GM23338 (cell line): ENCODE results near the gene SRSF9. TPM values are rescaled to one million over a fixed set of nuclear protein-coding genes. Genes with fewer than 3 reads are reported as not detected.

Source experiments
- ATAC-seq: fragments of 200-7000 bp; cut with Tn5 transposase; 3 replicates; pipeline ENCODE4 v1.9.1; 2020
- DNase-seq: peaks from one replicate; pipeline ENCODE4 v3.0.0-alpha.2; 2015; ENCODE audit warnings: low spot score
- H2AFZ ChIP-seq: fragments of 200-600 bp; sonication (generic); 2 replicates; pipeline ENCODE4 v1.8.0; 2016; ENCODE audit warnings: antibody characterized with exemption, mild to moderate bottlenecking, moderate library complexity
- H3F3A ChIP-seq: fragments of 200-600 bp; sonication (generic); replicated peaks from 2 replicates; pipeline ENCODE4 v1.8.0; 2017; ENCODE audit warnings: antibody characterized with exemption, mixed run types, low read depth
- H3K27ac ChIP-seq: fragments of 200-600 bp; sonication (generic); 2 replicates; pipeline ENCODE4 v1.6.1; 2016; ENCODE audit warnings: low read depth
- H3K27me3 ChIP-seq: fragments of 200-600 bp; sonication (generic); 2 replicates; pipeline ENCODE4 v1.8.0; 2016; ENCODE audit warnings: mild to moderate bottlenecking, mixed run types, moderate library complexity; ENCODE audit not compliant: insufficient read depth
- H3K36me3 ChIP-seq: fragments of 200-600 bp; sonication (generic); 2 replicates; pipeline ENCODE4 v1.8.0; 2016; ENCODE audit warnings: mild to moderate bottlenecking; ENCODE audit not compliant: insufficient read depth
- H3K4me1 ChIP-seq: fragments of 200-600 bp; sonication (generic); 2 replicates; pipeline ENCODE4 v1.8.0; 2016; ENCODE audit warnings: mild to moderate bottlenecking, moderate library complexity; ENCODE audit not compliant: insufficient read depth
- H3K4me2 ChIP-seq: fragments of 200-600 bp; sonication (generic); 2 replicates; pipeline ENCODE4 v1.7.1; 2017; ENCODE audit warnings: mixed run types
- H3K4me3 ChIP-seq: fragments of 200-600 bp; sonication (generic); 2 replicates; pipeline ENCODE4 v1.6.1; 2016; ENCODE audit warnings: mixed run types
- H3K79me2 ChIP-seq: fragments of 200-600 bp; sonication (generic); replicated peaks from 2 replicates; pipeline ENCODE4 v1.8.0; 2017; ENCODE audit warnings: mild to moderate bottlenecking; ENCODE audit not compliant: insufficient read depth
- H3K9me2 ChIP-seq: fragments of 200-600 bp; sonication (generic); 2 replicates; pipeline ENCODE4 v1.8.0; 2017; ENCODE audit not compliant: insufficient read depth
- H4K20me1 ChIP-seq: fragments of 200-600 bp; sonication (generic); replicated peaks from 2 replicates; pipeline ENCODE4 v1.8.0; 2017; ENCODE audit warnings: mild to moderate bottlenecking; ENCODE audit not compliant: insufficient read depth
- H3K27ac Mint-ChIP-seq: 2 replicates; pipeline ENCODE4 v1.8.0; 2020; ENCODE audit warnings: inconsistent platforms, mild to moderate bottlenecking, moderate library complexity, mixed read lengths
- H3K27me3 Mint-ChIP-seq: 3 replicates; pipeline ENCODE4 v1.8.0; 2022; ENCODE audit warnings: low read depth, mild to moderate bottlenecking, moderate library complexity, mixed read lengths, inconsistent platforms; ENCODE audit not compliant: insufficient read depth, poor library complexity
- H3K36me3 Mint-ChIP-seq: 3 replicates; pipeline ENCODE4 v1.8.0; 2021; ENCODE audit warnings: low read depth, mild to moderate bottlenecking, inconsistent platforms, moderate library complexity, mixed read lengths
- H3K4me1 Mint-ChIP-seq: 3 replicates; pipeline ENCODE4 v1.8.0; 2020; ENCODE audit warnings: mild to moderate bottlenecking, inconsistent platforms, mixed read lengths
- H3K4me3 Mint-ChIP-seq: 3 replicates; pipeline ENCODE4 v1.8.0; 2021; ENCODE audit warnings: moderate library complexity, mild to moderate bottlenecking, inconsistent platforms, mixed read lengths
- H3K9me3 Mint-ChIP-seq: 3 replicates; pipeline ENCODE4 v1.8.0; 2020; ENCODE audit warnings: moderate library complexity, mild to moderate bottlenecking, inconsistent platforms, mixed read lengths
- CTCF ChIP-seq, 2 experiments: fragments of 200-600 bp in 1 of 2; sonication (generic) in 1 of 2; conservative IDR thresholded peaks; 2 replicates each; pipeline versions ENCODE4 v1.5.1 to v1.6.1; 2016 to 2017; ENCODE audit warnings: antibody characterized with exemption in 2 of 2, low read depth in 2 of 2, mild to moderate bottlenecking in 2 of 2, moderate library complexity in 1 of 2
- NANOG ChIP-seq: IDR thresholded peaks from 2 replicates; pipeline ENCODE4 v1.6.1; 2016; ENCODE audit warnings: antibody characterized with exemption, borderline replicate concordance
- POLR2AphosphoS5 ChIP-seq: IDR thresholded peaks from 2 replicates; pipeline ENCODE4 v1.6.1; 2016; ENCODE audit warnings: antibody characterized with exemption, low read depth
- REST ChIP-seq: IDR thresholded peaks from one replicate; pipeline ENCODE4 v1.6.1; 2018; ENCODE audit warnings: antibody characterized with exemption; ENCODE audit not compliant: unreplicated experiment
- ZNF331 ChIP-seq: fragments of 250-450 bp; sonication (Bioruptor Pico); IDR thresholded peaks from 2 replicates; pipeline ENCODE4 v1.5.0; 2020; ENCODE audit warnings: low read depth, mild to moderate bottlenecking, moderate library complexity
- ZNF462 ChIP-seq: fragments of 250-450 bp; sonication (Bioruptor Pico); IDR thresholded peaks from 2 replicates; pipeline ENCODE4 v1.5.0; 2020; ENCODE audit warnings: mild to moderate bottlenecking, moderate library complexity
- polyA plus RNA-seq: library from polyadenylated mRNA; unstranded; fragments of >200 nt; fragmentation: Nextera tagmentation; extraction: Ambion mirVana; gene quantifications from 2 replicates; pipeline ENCODE4 v1.2.1, GENCODE V29; 2016
- total RNA-seq: library from RNA; depleted of rRNA; stranded (reverse); fragments of >200 nt; shearing (Covaris generic); gene quantifications from 2 replicates; pipeline ENCODE4 v1.2.3, GENCODE V29; 2014
- TF ChIP-seq, protein P1 (sequence below): IDR thresholded peaks from 2 replicates; pipeline ENCODE4 v1.6.1; 2016; ENCODE audit warnings: antibody characterized with exemption

The SRSF9 gene
- total and polyA plus RNA-seq, 2 experiments from 2014 or later, result 250 to 481 TPM

DNA sequence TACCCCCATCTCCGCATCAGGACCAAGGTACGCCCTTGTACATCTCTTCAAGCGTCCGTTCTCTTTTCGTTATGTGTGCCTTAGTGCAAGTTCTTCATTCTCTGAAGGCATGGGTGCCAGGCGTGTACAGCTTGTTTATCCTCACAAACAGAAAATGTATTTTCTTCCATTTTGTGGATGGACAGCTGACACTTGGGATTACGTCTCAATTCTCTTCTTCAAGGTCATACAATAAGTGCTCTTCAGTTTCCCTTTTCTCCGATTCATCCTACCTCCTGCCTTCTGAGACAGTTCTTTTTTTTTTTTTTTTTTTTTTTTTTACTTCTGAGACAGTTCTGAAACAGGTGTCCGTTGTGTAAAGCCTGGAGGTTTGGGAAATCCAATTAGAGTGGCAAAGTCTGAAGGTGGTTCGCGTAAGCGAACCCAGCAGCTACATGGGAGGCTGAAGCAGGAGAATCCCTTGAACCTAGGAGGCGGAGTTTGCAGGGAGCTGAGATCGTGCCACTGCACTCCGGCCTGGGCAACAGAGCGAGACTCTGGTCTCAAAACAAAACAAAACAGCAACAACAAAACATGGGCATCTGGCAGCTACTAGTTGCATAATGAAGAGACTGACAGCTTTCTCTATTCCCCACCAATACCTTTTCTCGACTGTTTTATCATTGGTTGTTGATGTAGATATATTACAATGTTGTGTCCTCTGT, 30.9 kb downstream of the SRSF9 start:
- peak overlapping the region; percentile 29; the same call in 1 of the 2 replicates for H3K27ac ChIP-seq
- Mint-ChIP-seq H3K4me1 (peaks cover 8% of the 10 kb centered on the region), H3K4me3 (peak overlapping the region; percentile 89), H3K27me3 (peaks cover 9% of the 10 kb centered on the region), H3K36me3 (peaks cover 33% of the 10 kb centered on the region), H3K9me3 (no peaks in the 10 kb centered on the region), H3K27ac (peak overlapping the region; percentile 87)
- H3K4me3 ChIP-seq, result peak overlapping the region; percentile 86
- peaks cover 34% of the 10 kb centered on the region for H4K20me1 ChIP-seq
- H3K9me2 ChIP-seq, result no peaks in the 10 kb centered on the region
- H3K27me3 ChIP-seq, result no peaks in the 10 kb centered on the region
- no peak overlapping the region for H2AFZ ChIP-seq
- no peak for ATAC-seq
- DNase-seq, result no peak
- H3K36me3 ChIP-seq, result peaks cover 22% of the 10 kb centered on the region
- H3K4me1 ChIP-seq, result peaks cover 5% of the 10 kb centered on the region
- H3K4me2 ChIP-seq, result peak overlapping the region; percentile 96
- peaks cover 40% of the 10 kb centered on the region for H3K79me2 ChIP-seq
- H3F3A ChIP-seq, result peaks cover 17% of the 10 kb centered on the region
- TF ChIP-seq CTCF (conservative IDR thresholded peaks at IDR 0.05; ENCODE audit: low read depth in 2 of 2) (no peak), ZNF462 (CRISPR knock-in tag) (no peak), POLR2AphosphoS5 (no peak), REST (no peak), ZNF331 (CRISPR knock-in tag) (no peak), NANOG (no peak)
- TF ChIP-seq, protein P1, sequence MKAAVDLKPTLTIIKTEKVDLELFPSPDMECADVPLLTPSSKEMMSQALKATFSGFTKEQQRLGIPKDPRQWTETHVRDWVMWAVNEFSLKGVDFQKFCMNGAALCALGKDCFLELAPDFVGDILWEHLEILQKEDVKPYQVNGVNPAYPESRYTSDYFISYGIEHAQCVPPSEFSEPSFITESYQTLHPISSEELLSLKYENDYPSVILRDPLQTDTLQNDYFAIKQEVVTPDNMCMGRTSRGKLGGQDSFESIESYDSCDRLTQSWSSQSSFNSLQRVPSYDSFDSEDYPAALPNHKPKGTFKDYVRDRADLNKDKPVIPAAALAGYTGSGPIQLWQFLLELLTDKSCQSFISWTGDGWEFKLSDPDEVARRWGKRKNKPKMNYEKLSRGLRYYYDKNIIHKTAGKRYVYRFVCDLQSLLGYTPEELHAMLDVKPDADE, result no peak
